Measurements from ENCODE around the gene ENTPD8. TPM values are rescaled to one million over a fixed set of nuclear protein-coding genes. Genes with fewer than 3 reads are reported as not detected.

The ENTPD8 gene
- polyA plus RNA-seq, 3 donors = not detected

DNA sequence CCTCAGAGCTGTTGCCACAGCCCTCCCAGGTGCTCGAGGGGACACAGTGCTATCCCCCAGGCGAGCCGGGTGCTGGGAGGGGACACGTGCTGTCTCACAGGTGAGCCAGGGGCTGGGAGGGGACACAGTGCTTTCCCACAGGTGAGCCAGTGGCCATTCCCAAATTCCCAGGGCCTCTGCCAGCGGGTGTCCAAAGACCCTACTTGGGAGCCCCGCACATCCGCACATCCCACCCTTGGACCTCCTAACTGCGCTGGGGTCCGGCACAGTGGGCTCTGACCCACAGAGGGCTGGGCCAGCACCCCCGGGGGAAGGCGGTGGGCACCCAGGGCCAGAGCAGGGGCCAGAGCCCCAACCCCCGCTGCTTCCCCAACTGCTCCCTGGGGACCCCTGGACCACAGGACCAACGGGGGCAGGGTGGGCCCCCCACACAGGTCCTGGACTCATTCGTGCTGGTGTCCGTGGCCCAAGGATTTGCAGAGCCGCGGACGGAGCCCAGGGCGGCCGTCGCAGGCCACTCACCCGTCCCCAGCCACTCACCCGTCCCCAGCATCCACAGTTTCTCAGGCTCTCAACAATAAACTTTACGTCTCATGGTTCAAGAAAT lies 36.1 kb downstream of the ENTPD8 start:
- Mint-ChIP-seq H3K9me3 (peaks cover 15 to 32% (median 24%) of the 10 kb centered on the region in 7 donors), H3K4me1 (peaks cover 11% of the 10 kb centered on the region), H3K4me3 (no peak overlapping the region), H3K36me3 (peaks cover 15 to 21% of the 10 kb centered on the region in 2 donors), H3K27me3 (ENCODE audit: low read depth in 3 of 3) (peaks cover 22 to 37% (median 23%) of the 10 kb centered on the region in 3 donors), H3K27ac (peak overlapping the region in 2 of 7 donors; percentile 23 to 63)
- H3K27me3 ChIP-seq (ENCODE audit: control insufficient read depth in 2 of 2, insufficient read depth in 2 of 2, low read length in 2 of 2) = peaks cover 7 to 18% of the 10 kb centered on the region in 2 donors
- no peak for DNase-seq
- H3K79me2 ChIP-seq (ENCODE audit: insufficient read depth, low read length) = no peaks in the 10 kb centered on the region
- 90% methylated on average over 22 of the region's 24 CpGs for WGBS (ENCODE audit: insufficient coverage)
- no peak overlapping the region for H2AFZ ChIP-seq (ENCODE audit: insufficient read depth, low read depth, low read length, poor library complexity, severe bottlenecking)
- H3K36me3 ChIP-seq (replicated peaks in 1 of 2; ENCODE audit: control insufficient read depth in 1 of 2, insufficient read depth in 2 of 2, low read length in 2 of 2) = no peaks in the 10 kb centered on the region
- H3K4me2 ChIP-seq (replicated peaks; ENCODE audit: extremely low read depth, low read length, poor library complexity, severe bottlenecking) = no peak overlapping the region
- intact Hi-C loops (cut with micrococcal nuclease) = loop anchor here (5.0 kb wide), 2 partner anchors 78 to 98 kb away; no protein-coding TSS in a partner anchor
- H3K27ac ChIP-seq (ENCODE audit: low read depth in 1 of 2, low read length in 2 of 2) = no peak overlapping the region
- peaks cover 9 to 21% of the 10 kb centered on the region in 2 donors for H3K9me3 ChIP-seq (replicated peaks in 1 of 2; ENCODE audit: control insufficient read depth in 1 of 2, insufficient read depth in 1 of 2, low read length in 2 of 2)
- no peak overlapping the region for H3K9ac ChIP-seq (ENCODE audit: insufficient read depth, low read length, poor library complexity, severe bottlenecking)
- peaks cover 4 to 6% of the 10 kb centered on the region in 2 donors for H3K4me1 ChIP-seq (ENCODE audit: control insufficient read depth in 1 of 2, insufficient read depth in 2 of 2, low read length in 2 of 2)
- H3K4me3 ChIP-seq (replicated peaks in 1 of 3; ENCODE audit: low read depth in 2 of 3, low read length in 3 of 3) = no peak overlapping the region
- TF ChIP-seq, protein P1, sequence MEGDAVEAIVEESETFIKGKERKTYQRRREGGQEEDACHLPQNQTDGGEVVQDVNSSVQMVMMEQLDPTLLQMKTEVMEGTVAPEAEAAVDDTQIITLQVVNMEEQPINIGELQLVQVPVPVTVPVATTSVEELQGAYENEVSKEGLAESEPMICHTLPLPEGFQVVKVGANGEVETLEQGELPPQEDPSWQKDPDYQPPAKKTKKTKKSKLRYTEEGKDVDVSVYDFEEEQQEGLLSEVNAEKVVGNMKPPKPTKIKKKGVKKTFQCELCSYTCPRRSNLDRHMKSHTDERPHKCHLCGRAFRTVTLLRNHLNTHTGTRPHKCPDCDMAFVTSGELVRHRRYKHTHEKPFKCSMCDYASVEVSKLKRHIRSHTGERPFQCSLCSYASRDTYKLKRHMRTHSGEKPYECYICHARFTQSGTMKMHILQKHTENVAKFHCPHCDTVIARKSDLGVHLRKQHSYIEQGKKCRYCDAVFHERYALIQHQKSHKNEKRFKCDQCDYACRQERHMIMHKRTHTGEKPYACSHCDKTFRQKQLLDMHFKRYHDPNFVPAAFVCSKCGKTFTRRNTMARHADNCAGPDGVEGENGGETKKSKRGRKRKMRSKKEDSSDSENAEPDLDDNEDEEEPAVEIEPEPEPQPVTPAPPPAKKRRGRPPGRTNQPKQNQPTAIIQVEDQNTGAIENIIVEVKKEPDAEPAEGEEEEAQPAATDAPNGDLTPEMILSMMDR (IDR thresholded peaks at IDR 0.05) = no peak
- peaks cover 25% of the 10 kb centered on the region for H4K20me1 ChIP-seq (ENCODE audit: insufficient read depth, low read length)

DNA sequence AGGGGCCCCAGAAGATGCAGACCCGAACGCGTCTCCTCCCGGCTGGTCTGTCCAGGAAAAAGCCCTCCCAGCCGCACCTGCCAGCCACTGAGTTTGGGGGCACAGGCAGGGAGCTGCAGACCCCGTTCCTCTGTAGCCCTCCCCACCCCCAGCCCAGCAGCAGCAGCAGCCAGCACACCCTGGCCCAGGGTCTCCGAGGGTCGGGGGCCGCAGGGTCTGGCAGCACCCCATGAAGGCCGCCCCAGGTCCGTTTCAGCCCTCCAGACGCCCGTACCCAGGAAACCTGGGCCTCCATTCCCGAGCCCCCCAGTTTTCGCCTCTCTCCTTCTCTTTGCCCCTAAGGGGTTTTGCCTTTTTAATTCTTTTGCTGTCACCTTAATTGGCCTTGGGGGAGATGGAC lies 37.9 kb downstream of the ENTPD8 start:
- peaks cover 19 to 38% (median 25%) of the 10 kb centered on the region in 7 donors for H3K9me3 Mint-ChIP-seq
- Histone ChIP-seq H3K9ac (ENCODE audit: insufficient read depth, low read length, poor library complexity, severe bottlenecking) (no peak overlapping the region), H3K27me3 (ENCODE audit: control insufficient read depth in 2 of 2, insufficient read depth in 2 of 2, low read length in 2 of 2) (peaks cover 7 to 18% of the 10 kb centered on the region in 2 donors), H3K9me3 (replicated peaks in 1 of 2; ENCODE audit: control insufficient read depth in 1 of 2, insufficient read depth in 1 of 2, low read length in 2 of 2) (peaks cover 9 to 30% of the 10 kb centered on the region in 2 donors), H3K4me3 (replicated peaks in 1 of 3; ENCODE audit: low read depth in 2 of 3, low read length in 3 of 3) (no peak overlapping the region), H4K20me1 (ENCODE audit: insufficient read depth, low read length) (peaks cover 22% of the 10 kb centered on the region), H3K36me3 (replicated peaks in 1 of 2; ENCODE audit: control insufficient read depth in 1 of 2, insufficient read depth in 2 of 2, low read length in 2 of 2) (no peaks in the 10 kb centered on the region), H2AFZ (ENCODE audit: insufficient read depth, low read depth, low read length, poor library complexity, severe bottlenecking) (no peak overlapping the region), H3K27ac (ENCODE audit: low read depth in 1 of 2, low read length in 2 of 2) (no peak overlapping the region), H3K79me2 (ENCODE audit: insufficient read depth, low read length) (no peaks in the 10 kb centered on the region), H3K4me2 (replicated peaks; ENCODE audit: extremely low read depth, low read length, poor library complexity, severe bottlenecking) (no peak overlapping the region), H3K4me1 (ENCODE audit: control insufficient read depth in 1 of 2, insufficient read depth in 2 of 2, low read length in 2 of 2) (peaks cover 15% of the 10 kb centered on the region in 2 donors)
- H3K27me3 Mint-ChIP-seq (ENCODE audit: low read depth in 3 of 3) = peaks cover 22 to 29% (median 22%) of the 10 kb centered on the region in 3 donors
- H3K36me3 Mint-ChIP-seq = peaks cover 17 to 18% of the 10 kb centered on the region in 2 donors
- TF ChIP-seq, protein P1 (IDR thresholded peaks at IDR 0.05) = no peak
- peaks cover 20% of the 10 kb centered on the region for H3K4me1 Mint-ChIP-seq
- H3K4me3 Mint-ChIP-seq = no peak overlapping the region
- intact Hi-C loops (cut with micrococcal nuclease) = no loop called here
- no peak for DNase-seq
- 98% methylated on average over 11 of the region's 15 CpGs for WGBS (ENCODE audit: insufficient coverage)
- peak overlapping the region in 3 of 7 donors; percentile 14 to 72 (median 57) for H3K27ac Mint-ChIP-seq

All from CD14-positive monocyte (primary cell).